GM12873 (cell line): Measurements from ENCODE around the gene RRP1B.

Experiments used
- CTCF ChIP-seq: IDR thresholded peaks from 2 replicates; pipeline ENCODE4 v1.5.1; 2012; ENCODE audit warnings: low read depth, mild to moderate bottlenecking, moderate library complexity, low read length, control low read depth; ENCODE audit not compliant: insufficient read depth; ENCODE audit errors: missing control alignments

RRP1B gene

DNA sequence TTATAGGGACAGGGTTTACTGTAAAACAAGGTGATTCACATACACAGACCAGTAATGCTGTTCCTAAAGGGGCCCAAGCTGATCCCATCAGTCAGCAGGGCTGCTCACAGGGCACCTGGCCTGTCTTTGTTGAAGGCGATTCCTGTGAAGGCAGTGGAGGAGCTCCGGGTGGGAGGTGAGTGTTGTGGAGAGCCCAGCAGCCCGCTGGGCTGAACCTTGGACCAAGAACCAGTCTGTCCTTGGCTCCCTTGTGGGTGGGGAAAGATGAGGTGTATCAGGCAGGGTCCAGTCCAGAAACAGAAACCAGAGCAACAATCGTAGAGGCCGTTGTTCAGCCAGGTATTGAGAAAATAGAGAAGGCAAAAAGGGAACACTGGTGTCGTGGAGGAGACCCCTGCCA is 72.1 kb downstream of the RRP1B start:
- TF ChIP-seq CTCF: no peak

DNA sequence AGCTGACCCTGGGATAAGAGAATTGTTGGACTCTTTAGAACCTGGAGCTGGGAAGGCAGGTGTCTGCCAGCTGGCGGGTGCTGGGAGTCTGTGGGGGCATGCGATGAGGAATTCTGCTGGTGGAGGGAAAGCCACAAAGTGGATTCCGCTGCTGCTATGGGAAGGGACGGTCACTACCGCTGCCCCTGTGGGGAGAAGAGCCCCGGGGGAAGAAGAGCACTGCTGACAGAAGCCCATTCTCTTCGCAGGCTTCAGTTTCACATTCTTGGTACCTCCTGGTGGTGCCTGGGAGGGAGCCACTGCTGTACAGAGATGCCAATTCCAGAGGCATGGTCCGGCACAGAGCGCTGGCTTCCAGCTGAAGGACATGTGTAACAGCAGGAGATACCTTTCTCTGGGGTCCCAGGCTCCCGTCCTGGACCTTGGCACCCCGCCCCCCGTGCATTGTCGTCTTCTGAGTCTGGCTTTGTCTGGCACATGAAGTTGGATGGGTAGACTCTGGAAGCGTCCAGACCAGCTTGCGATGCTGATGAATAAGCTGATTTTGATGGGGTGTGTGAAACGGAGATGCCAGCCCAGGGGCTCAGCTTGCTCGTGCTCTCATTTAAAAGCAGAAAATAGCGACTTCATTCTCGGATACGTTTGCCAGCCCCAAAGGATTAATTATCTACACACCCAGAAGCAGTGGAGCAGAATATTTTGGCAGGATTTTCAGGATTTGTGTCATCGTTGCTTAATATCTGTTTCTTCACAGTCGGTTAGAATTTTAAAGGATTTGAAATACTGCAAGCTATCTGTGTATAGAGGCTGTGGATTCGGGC is 72.7 kb downstream of the RRP1B start:
- TF ChIP-seq CTCF: no peak

DNA sequence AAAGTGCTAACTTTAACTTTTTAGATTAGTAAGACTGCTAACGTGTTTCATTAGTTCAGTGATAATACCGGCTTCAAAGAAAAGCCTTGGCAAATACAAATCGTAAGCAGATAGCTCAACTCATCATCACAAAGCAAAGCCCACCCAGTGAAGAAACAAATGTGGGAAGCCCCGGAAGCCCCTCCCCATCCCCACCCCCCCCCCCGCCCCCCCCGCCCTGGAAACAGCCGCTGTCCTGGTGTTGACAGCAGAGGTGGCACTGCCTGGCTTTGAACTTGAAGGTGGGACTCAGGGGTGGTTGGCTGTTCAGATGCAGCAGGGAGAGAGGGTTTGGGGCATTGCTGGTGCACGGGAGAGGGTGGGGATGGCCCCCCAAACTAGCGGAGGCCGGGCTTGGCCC is 73.7 kb downstream of the RRP1B start:
- TF ChIP-seq CTCF: no peak

DNA sequence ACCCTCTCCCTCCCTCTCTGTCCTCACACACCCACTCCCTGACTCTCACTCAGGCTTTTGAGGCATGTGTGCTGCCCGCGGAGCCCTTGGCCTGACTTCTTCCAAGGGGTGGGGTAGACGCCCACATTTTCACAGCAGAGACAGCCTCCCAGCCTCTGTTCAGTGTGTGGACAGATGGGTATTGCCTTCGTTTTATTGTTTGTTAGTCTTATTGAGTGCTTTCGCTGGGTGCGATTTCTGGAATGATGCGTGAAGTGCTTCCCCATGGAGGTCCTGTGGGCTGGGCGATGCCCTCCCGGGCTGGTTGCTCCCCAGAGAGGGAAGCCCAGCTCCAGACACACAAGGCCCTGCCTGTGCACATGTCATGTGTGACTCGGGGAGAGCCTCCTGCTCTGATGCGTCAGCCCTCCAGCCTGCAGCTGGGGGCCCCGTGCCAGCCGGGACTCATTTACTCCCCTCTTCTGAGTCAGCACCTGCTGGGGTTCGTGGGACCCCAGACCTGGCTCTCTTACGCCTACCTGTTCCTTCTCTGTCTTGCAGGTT is 74.2 kb downstream of the RRP1B start:
- TF ChIP-seq CTCF: no peak

DNA sequence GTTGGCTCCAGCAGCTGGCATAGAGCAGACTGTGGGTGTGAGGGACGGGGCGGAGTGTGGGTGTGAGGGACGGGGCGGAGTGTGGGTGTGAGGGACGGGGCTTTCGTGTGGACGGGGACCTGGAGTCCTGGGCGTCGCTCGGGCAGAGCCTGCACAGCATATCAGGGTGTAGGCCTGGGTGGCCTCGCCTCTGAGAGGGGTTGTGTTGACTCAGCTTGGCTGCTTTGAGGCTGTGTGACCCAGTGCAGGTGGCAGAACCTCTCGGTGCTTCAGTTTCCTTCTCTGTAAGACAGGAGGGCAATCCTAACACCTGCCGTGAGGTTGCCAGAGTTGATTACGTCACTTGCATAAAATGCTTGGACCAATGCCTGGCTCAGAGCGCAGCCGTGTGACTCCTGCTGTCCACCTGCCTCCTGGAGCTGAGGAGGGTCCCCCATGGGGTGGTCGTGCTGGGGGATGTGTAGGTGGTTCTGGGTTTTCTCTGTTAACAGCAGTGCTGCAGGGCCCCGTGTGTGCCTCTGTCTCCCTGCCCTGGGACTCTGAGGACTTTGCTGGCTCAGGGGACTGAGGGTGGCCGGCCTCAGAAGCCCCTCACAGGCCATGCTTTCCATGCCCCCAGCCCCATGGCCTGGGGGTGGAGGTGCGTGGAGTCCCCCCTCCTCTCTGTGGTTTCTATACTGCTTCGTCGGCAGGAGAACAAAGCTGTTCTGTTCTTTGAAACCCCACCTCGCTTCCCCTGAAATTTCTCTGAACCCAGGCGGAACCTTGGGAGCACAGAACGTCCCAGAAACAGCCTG is 75.0 kb downstream of the RRP1B start:
- no peak for TF ChIP-seq CTCF

DNA sequence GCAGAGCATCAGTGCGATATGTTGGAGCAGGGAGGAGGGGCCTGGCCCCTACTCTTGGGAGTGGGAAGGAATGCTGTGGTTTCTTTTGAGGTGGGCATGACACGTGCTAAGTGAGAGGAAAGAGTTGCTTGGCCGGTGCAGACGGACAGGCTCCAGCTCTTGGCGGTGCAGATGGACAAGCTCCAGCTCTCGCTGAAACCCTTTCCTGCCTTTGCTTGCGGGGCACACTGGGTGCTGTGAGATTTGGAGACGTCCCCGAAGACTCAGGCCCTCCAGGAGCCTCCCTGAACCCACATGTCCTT is 75.5 kb downstream of the RRP1B start:
- TF ChIP-seq CTCF: no peak
